CD4-positive, alpha-beta T cell (primary cell): Measurements from ENCODE around the gene PWWP2B. TPM values are rescaled to one million over a fixed set of nuclear protein-coding genes. Genes with fewer than 3 reads are reported as not detected.

Source experiments
- ATAC-seq: fragments of 200-7000 bp; cut with Tn5 transposase; one replicate; pipeline ENCODE4 v1.10.0; 2022; ENCODE audit warnings: mild to moderate bottlenecking; ENCODE audit not compliant: poor library complexity
- CTCF ChIA-PET: fragments of 350-600 bp; sonication (Branson Sonifier 250); formaldehyde crosslinking; loops from one replicate; lab custom pipeline; 2021; ENCODE audit warnings: antibody characterized with exemption, inconsistent platforms; lab: Charles Lee
- POLR2A ChIA-PET: fragments of 350-600 bp; sonication (Branson Sonifier 250); formaldehyde crosslinking; loops from one replicate; lab custom pipeline; 2021; ENCODE audit warnings: antibody characterized with exemption, inconsistent platforms; lab: Charles Lee
- DNase-seq, 14 experiments: peaks; one replicate each; pipeline ENCODE4 v3.0.0-alpha.2; 2013 to 2020; ENCODE audit warnings: mixed read lengths in 2 of 14
- H3K27ac ChIP-seq, 2 donors: one replicate each; pipeline versions ENCODE4 v1.5.1 to v1.7.0; 2013; ENCODE audit warnings: low read length in 2 of 2, low read depth in 1 of 2, mild to moderate bottlenecking in 1 of 2
- H3K27me3 ChIP-seq, 2 experiments: 1 replicate in 1 of 2; 2 replicates in 1 of 2; pipeline versions ENCODE4 v1.6.1 to v1.7.0; 2013; ENCODE audit warnings: low read length in 2 of 2, control low read depth in 1 of 2, mild to moderate bottlenecking in 1 of 2, moderate library complexity in 1 of 2; ENCODE audit not compliant: insufficient read depth in 2 of 2, control insufficient read depth in 1 of 2
- H3K36me3 ChIP-seq: one replicate; pipeline ENCODE4 v1.6.1; 2013; ENCODE audit warnings: low read length, control low read depth; ENCODE audit not compliant: insufficient read depth
- H3K4me1 ChIP-seq: one replicate; pipeline ENCODE4 v1.6.1; 2013; ENCODE audit warnings: low read length, control low read depth; ENCODE audit not compliant: insufficient read depth
- H3K4me3 ChIP-seq: one replicate; pipeline ENCODE4 v1.5.1; 2013; ENCODE audit warnings: mild to moderate bottlenecking, low read length, moderate library complexity
- H3K9me3 ChIP-seq, 2 experiments: 1 replicate in 1 of 2; 2 replicates in 1 of 2; pipeline versions ENCODE4 v1.6.1 to v1.7.0; 2013; ENCODE audit warnings: low read length in 2 of 2, mild to moderate bottlenecking in 2 of 2, control low read depth in 1 of 2, moderate library complexity in 1 of 2; ENCODE audit not compliant: control insufficient read depth in 1 of 2, insufficient read depth in 1 of 2
- H3K27ac Mint-ChIP-seq: one replicate; pipeline ENCODE4 v1.8.0; 2020; ENCODE audit warnings: mixed read lengths
- H3K27me3 Mint-ChIP-seq: one replicate; pipeline ENCODE4 v1.8.0; 2021; ENCODE audit warnings: mixed read lengths
- H3K36me3 Mint-ChIP-seq: one replicate; pipeline ENCODE4 v1.8.0; 2021; ENCODE audit warnings: low read depth, mixed read lengths
- H3K4me1 Mint-ChIP-seq: one replicate; pipeline ENCODE4 v1.8.0; 2021; ENCODE audit warnings: low read depth, mixed read lengths
- H3K4me3 Mint-ChIP-seq: one replicate; pipeline ENCODE4 v1.8.0; 2020; ENCODE audit warnings: mild to moderate bottlenecking, mixed read lengths
- H3K9me3 Mint-ChIP-seq: one replicate; pipeline ENCODE4 v1.8.0; 2020; ENCODE audit warnings: mixed read lengths
- CTCF ChIP-seq: fragments of 200-600 bp; IDR thresholded peaks from one replicate; pipeline ENCODE4 v1.8.0; 2022; ENCODE audit warnings: antibody characterized with exemption, mild to moderate bottlenecking
- intact Hi-C, 2 experiments: fragments of 100-400 bp; cut with DNase I in 1 of 2; cut with micrococcal nuclease in 1 of 2; formaldehyde crosslinking; loops; one replicate each; pipeline versions ENCODE4 v1.15.1 to v1.9.0; 2023 to 2025; cut with DNase I, micrococcal nuclease
- total RNA-seq, 174 experiments: library from RNA in 2 of 174; stranded (reverse) in 2 of 174; gene quantifications; one replicate each; pipeline ENCODE4 v1.2.3 and lab custom pipeline; 2021 to 2026

Gene PWWP2B
- total RNA-seq, 2 experiments from 2014 or later = 19.2 to 19.6 TPM

GRCh38 chr10:132439424-132440163, 42.6 kb downstream of the PWWP2B start:
- Histone ChIP-seq H3K9me3 (no peaks in the 10 kb centered on the region), H3K27me3 (no peaks in the 10 kb centered on the region), H3K27ac (no peak overlapping the region), H3K4me3 (no peak overlapping the region), H3K36me3 (no peaks in the 10 kb centered on the region), H3K4me1 (peaks cover 12% of the 10 kb centered on the region)
- Mint-ChIP-seq H3K36me3 (no peaks in the 10 kb centered on the region), H3K27ac (no peak overlapping the region), H3K9me3 (no peaks in the 10 kb centered on the region), H3K27me3 (no peaks in the 10 kb centered on the region), H3K4me3 (no peak overlapping the region), H3K4me1 (peaks cover 15% of the 10 kb centered on the region)
- ChIA-PET POLR2A (interaction anchor here (1.2 kb wide), 1 partner anchor 8 kb away, joined by 3 read pairs; no protein-coding TSS in a partner anchor), CTCF (no interaction called here)
- ATAC-seq (no peak), DNase-seq (no peak)
- no peak for TF ChIP-seq CTCF
- intact Hi-C loops = no loop called here

- peaks cover 25% of the 10 kb centered on the region for H3K4me1 Mint-ChIP-seq
- H3K27ac Mint-ChIP-seq = no peak overlapping the region
- no peaks in the 10 kb centered on the region for H3K36me3 ChIP-seq
- no peak for ATAC-seq
- peaks cover 26% of the 10 kb centered on the region for H3K4me1 ChIP-seq
- TF ChIP-seq CTCF = no peak
- ChIA-PET POLR2A (no interaction called here), CTCF (no interaction called here)
- H3K4me3 Mint-ChIP-seq = no peak overlapping the region
- no peaks in the 10 kb centered on the region for H3K27me3 Mint-ChIP-seq
- no peak overlapping the region for H3K27ac ChIP-seq
- H3K9me3 ChIP-seq = no peaks in the 10 kb centered on the region
- intact Hi-C loops = no loop called here
- no peaks in the 10 kb centered on the region for H3K36me3 Mint-ChIP-seq
- H3K4me3 ChIP-seq = no peak overlapping the region
- no peaks in the 10 kb centered on the region for H3K9me3 Mint-ChIP-seq
- H3K27me3 ChIP-seq = no peaks in the 10 kb centered on the region
- DNase-seq = no peak
Observed at GRCh38 chr10:132440791-132441565, 44.0 kb downstream of the PWWP2B start.

GRCh38 chr10:132441818-132442524, 45.0 kb downstream of the PWWP2B start:
- no peak for DNase-seq
- Mint-ChIP-seq H3K9me3 (no peaks in the 10 kb centered on the region), H3K27me3 (no peaks in the 10 kb centered on the region), H3K36me3 (no peaks in the 10 kb centered on the region), H3K27ac (peak overlapping the region; percentile 63), H3K4me3 (peak overlapping the region; percentile 14), H3K4me1 (peaks cover 34% of the 10 kb centered on the region)
- ATAC-seq = no peak
- no peak overlapping the region for H3K4me3 ChIP-seq
- H3K4me1 ChIP-seq = peaks cover 36% of the 10 kb centered on the region
- POLR2A ChIA-PET = no interaction called here
- intact Hi-C loops = no loop called here
- no peaks in the 10 kb centered on the region for H3K9me3 ChIP-seq
- CTCF ChIA-PET = no interaction called here
- no peak overlapping the region for H3K27ac ChIP-seq
- no peak for TF ChIP-seq CTCF
- H3K36me3 ChIP-seq = no peaks in the 10 kb centered on the region
- no peaks in the 10 kb centered on the region for H3K27me3 ChIP-seq
